ENCODE measurements around the gene SYPL1. TPM values are rescaled to one million over a fixed set of nuclear protein-coding genes. Genes with fewer than 3 reads are reported as not detected.

The SYPL1 gene
- total and polyA plus RNA-seq, 2 donors (not counting 3 experiments of a cell fraction or from before 2014, with no cell fraction given), result 59.8 to 67.1 TPM

DNA sequence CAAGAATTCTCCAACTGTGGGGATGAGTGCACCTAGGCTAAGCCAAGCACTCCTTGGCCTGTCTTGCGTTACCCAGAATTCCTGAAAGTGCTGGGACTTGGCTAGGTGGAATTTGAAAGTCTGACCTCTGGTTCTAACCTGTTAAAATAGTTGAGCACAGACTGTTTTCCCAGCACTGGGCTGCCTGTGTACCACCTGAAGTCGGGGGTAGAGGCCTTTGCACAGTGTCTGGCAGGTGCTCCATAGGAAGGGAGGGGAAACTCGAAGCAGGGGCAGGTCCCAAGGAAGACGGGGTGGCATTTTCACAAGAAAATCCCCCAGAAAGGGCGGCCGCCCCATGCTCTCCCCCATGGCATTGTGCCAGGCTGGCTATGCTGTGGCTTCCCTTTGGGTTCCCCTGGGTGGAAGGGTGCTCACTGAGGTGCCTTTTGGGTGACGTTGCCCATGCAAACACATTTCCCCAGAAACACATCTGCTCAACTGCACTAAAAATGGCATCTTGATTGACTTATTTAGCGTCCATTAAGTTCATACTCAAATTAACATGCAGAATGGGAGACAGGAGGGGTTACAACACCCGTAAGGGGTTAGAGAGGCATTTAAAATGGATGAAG lies 62.9 kb downstream of the SYPL1 start:
- H3K9me3 ChIP-seq (replicated peaks; ENCODE audit: control insufficient read depth, insufficient read depth, low read length), result no peaks in the 10 kb centered on the region
- no peaks in the 10 kb centered on the region for H3K4me1 ChIP-seq (ENCODE audit: control insufficient read depth, extremely low read depth, insufficient read depth, low read length)
- DNase-seq (ENCODE audit: low read depth, low spot score) (no peak), FAIRE-seq (no peak)
- no peaks in the 10 kb centered on the region for H3K79me2 ChIP-seq (ENCODE audit: control insufficient read depth, insufficient read depth, low read length)
- BruUV-seq (replicated peaks), result no TSS peak
- no peak for TF ChIP-seq MYC (IDR thresholded peaks at IDR 0.05; ENCODE audit: low read depth, low read length)
- no peak for TF ChIP-seq EZH2 (IDR thresholded peaks at IDR 0.05; ENCODE audit: borderline replicate concordance, low read depth, low read length, severe bottlenecking)
- no peak for TF ChIP-seq GATA2 (IDR thresholded peaks at IDR 0.05; ENCODE audit: insufficient read depth, insufficient read length, low read depth, low read length)
- no peak for TF ChIP-seq JUN (IDR thresholded peaks at IDR 0.05; ENCODE audit: borderline replicate concordance, insufficient read depth, insufficient read length, low read depth)
- TF ChIP-seq, protein P1, sequence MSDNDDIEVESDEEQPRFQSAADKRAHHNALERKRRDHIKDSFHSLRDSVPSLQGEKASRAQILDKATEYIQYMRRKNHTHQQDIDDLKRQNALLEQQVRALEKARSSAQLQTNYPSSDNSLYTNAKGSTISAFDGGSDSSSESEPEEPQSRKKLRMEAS (IDR thresholded peaks at IDR 0.05; ENCODE audit: insufficient read depth, insufficient read length), result no peak
- no peak for TF ChIP-seq POLR2A (IDR thresholded peaks at IDR 0.05; ENCODE audit: low read depth, low read length)
- TF ChIP-seq FOS (IDR thresholded peaks at IDR 0.05; ENCODE audit: borderline replicate concordance, insufficient read depth, low read length), result no peak
- TF ChIP-seq, protein P2, sequence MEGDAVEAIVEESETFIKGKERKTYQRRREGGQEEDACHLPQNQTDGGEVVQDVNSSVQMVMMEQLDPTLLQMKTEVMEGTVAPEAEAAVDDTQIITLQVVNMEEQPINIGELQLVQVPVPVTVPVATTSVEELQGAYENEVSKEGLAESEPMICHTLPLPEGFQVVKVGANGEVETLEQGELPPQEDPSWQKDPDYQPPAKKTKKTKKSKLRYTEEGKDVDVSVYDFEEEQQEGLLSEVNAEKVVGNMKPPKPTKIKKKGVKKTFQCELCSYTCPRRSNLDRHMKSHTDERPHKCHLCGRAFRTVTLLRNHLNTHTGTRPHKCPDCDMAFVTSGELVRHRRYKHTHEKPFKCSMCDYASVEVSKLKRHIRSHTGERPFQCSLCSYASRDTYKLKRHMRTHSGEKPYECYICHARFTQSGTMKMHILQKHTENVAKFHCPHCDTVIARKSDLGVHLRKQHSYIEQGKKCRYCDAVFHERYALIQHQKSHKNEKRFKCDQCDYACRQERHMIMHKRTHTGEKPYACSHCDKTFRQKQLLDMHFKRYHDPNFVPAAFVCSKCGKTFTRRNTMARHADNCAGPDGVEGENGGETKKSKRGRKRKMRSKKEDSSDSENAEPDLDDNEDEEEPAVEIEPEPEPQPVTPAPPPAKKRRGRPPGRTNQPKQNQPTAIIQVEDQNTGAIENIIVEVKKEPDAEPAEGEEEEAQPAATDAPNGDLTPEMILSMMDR (IDR thresholded peaks at IDR 0.05; ENCODE audit: extremely low read depth in 1 of 2, insufficient read depth in 1 of 2, low read depth in 1 of 2, low read length in 2 of 2), result no peak
- TF ChIP-seq POLR2AphosphoS5 (IDR thresholded peaks at IDR 0.05; ENCODE audit: insufficient read depth, low read depth, low read length), result no peak
- intact Hi-C loops (cut with micrococcal nuclease), result loop anchor here (10.0 kb wide), 1 partner anchor 644 kb away; no protein-coding TSS in a partner anchor
- H3K9ac ChIP-seq (replicated peaks; ENCODE audit: extremely low read depth, insufficient read depth, low read length), result no peak overlapping the region
- POLR2A ChIA-PET, result no interaction called here
- CTCF ChIA-PET, result interaction anchor here (1.1 to 3.1 kb wide), 3 partner anchors 8 to 285 kb away, joined by 3 to 25 read pairs (median 4); no protein-coding TSS in a partner anchor
- H3K4me2 ChIP-seq (ENCODE audit: insufficient read depth, low read length), result no peak overlapping the region
- H3K4me3 ChIP-seq (replicated peaks in 1 of 3; ENCODE audit: insufficient read depth in 1 of 3, low read depth in 1 of 3, low read length in 3 of 3), result no peak overlapping the region
- H3K36me3 ChIP-seq (ENCODE audit: control insufficient read depth in 2 of 2, extremely low read depth in 1 of 2, insufficient read depth in 2 of 2, low read length in 2 of 2), result no peaks in the 10 kb centered on the region
- dilution Hi-C loops (cut with MboI; ENCODE audit: extremely low pct_ligation_motif_present, low sequenced_read_pairs), result no loop called here
- H4K20me1 ChIP-seq (replicated peaks; ENCODE audit: control insufficient read depth, extremely low read depth, insufficient read depth, low read length), result no peaks in the 10 kb centered on the region
- peaks cover 20 to 22% of the 10 kb centered on the region in 2 experiments for H3K27me3 ChIP-seq (ENCODE audit: control insufficient read depth in 2 of 2, insufficient read depth in 2 of 2, low read length in 2 of 2)
- H2AFZ ChIP-seq (ENCODE audit: low read depth, low read length), result no peak overlapping the region
- no peaks in the 10 kb centered on the region for H3K9me1 ChIP-seq (replicated peaks; ENCODE audit: control insufficient read depth, extremely low read depth, insufficient read depth, low read length)
- no peak overlapping the region for H3K27ac ChIP-seq (ENCODE audit: insufficient read depth, low read depth, low read length)

All from endothelial cell of umbilical vein (primary cell).